Kidney capillary endothelial cell (primary cell): ENCODE measurements around the gene CAPG.

Experiments
- DNase-seq: peaks from one replicate; pipeline ENCODE4 v3.0.0-alpha.2; 2018; ENCODE audit warnings: low spot score

The CAPG gene

DNA sequence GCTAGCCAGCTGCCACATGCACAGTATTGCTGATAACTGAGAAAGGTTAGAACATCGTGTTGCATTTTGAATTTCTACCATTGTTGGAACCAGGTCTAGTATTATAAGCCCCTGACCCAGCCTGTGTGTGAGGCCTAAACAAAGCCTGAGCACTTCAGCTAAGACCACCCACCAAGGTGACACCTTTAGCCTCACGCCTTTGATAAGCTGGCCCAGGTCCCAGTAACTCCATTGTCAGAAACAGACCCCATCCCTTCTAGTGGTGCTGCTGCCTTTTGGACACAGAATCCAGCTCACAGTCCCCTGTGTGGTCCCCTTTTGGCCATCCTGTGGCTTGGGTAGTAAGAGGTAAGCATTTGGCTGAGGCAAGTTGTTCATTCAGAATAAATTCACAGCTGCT is 54.0 kb downstream of the CAPG start:
- no peak for DNase-seq

DNA sequence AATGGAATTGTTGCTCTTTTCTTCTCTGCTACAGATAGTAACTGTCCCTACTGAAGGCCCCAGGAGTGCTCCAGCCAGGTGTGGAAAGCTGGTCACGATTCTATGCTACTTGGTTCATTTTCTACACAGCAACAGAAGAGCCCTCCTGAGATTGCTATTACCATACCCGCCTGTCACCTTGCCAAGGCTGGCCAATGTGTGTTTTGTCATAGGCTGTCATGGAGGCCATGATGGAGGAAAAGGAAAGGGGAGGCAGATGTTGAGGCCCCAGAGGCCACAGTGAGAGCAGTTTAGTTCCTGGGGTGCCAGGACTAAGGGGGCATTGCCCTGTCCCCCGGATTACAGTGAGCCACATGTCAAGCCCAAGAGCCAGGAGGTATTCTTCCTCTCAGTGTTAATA is 54.6 kb downstream of the CAPG start:
- DNase-seq: no peak

DNA sequence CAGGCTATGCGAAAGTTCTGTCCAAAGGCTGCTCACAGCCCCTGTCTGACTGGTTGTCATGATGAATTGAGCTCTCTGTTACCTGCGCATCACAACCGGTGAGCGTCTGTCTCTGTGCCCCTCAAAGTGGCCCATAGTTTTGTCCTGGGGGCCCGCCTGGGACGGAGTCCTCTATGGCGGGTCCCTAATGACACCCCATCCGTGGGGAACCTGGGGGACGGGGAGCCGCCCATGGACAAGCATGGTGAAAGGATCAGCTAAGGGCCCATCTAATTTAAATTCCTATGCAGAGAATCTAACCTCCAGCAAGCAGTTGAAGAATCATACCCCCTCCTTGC is 55.1 kb downstream of the CAPG start:
- no peak for DNase-seq

DNA sequence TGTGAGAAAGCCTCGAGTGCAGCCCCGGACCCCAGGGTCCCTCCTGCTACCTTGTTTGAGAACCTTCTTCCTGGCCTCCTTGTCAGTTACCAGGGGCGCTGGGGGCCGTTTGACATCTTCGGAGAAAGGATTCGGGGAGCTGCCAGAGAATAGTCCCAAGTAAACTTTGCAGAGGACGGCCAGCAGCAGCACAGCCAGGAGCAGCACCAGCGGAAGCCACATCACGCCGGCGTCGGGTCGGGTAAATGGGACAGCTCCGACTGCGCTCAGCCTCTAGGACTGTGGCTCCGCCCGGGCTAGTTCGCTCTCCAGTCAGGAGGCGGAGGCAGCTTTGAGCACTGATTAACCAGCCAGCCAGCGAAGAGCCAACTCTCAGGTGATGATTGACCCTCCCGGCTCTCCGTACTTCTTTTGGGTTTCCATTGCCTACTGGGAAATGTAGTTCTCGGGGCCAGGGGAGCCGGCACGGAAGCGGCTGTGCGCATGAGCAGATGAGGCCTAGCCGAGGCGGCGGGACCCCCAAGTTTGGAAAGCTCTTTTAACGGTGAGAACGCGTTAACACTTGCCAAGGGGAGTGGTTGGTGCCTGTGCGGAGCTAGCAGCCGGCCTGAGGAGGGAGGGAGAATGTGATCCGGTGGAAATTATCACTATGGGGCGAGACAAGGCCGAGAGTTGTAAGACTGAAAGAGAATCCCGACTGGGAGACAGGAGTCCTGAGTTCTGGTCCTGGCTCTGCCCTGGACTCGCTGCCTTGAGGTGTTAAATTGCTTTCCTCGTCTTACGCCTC is 55.7 kb downstream of the CAPG start, which contains the start of the genes ELMOD3 and RETSAT:
Gene ELMOD3 (plus strand): TSS at position 484 of the 787 bp plus-strand sequence. CDS start 2,430 bp downstream, outside the sequence.
Gene RETSAT (minus strand): TSS at position 243 of the 787 bp plus-strand sequence. CDS start 21 bp downstream, at position 222.
- peak; percentile 98 for DNase-seq

DNA sequence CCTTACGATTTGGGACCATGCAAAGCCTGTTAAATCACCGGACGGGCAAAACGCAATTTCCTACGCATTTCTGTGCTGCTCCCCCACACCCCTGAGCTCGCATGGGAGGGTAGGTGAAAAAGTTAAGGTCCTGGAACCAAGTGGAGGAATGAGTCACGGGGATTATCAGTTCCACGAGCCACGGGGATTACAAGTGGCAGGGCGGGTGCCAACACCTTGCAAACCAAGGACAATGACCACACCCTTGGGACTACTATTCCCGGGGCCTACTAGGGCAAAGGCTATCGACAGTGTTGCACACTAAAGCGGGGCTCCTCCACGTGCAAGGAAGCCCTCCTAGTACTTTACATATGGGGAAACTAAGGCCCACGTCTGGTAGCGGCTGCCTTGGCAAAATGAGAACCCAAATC is 56.3 kb downstream of the CAPG start:
- DNase-seq: peak; percentile 10

GRCh38 chr2:85347599-85347998 is 62.6 kb downstream of the CAPG start:
- DNase-seq: no peak
